IPS DF 4.7 (cell line): ENCODE measurements around the gene C1orf94.
"Not testable (repeated sequence)": the region's sequence is repeated elsewhere in the genome, so short reads cannot be mapped to it uniquely, and the experiment has no call there.

Experiments
- DNase-seq: peaks from one replicate; pipeline ENCODE4 v3.0.0-alpha.2; 2013; ENCODE audit warnings: low spot score; ENCODE audit errors: extremely low read depth

C1orf94 gene

GRCh38 chr1:34163792-34164731 is 12.6 kb upstream of the C1orf94 start:
- DNase-seq = no peak

- no peak for DNase-seq
Observed at GRCh38 chr1:34164771-34165391, 11.8 kb upstream of the C1orf94 start, which contains the start of gene CSMD2. CSMD2 (minus strand) TSS chr1:34165230; CDS start chr1:34165097, 133 bp downstream.

GRCh38 chr1:34165422-34165921 is 11.2 kb upstream of the C1orf94 start:
- no peak for DNase-seq

- no peak for DNase-seq
Observed at GRCh38 chr1:34166191-34166624, 10.5 kb upstream of the C1orf94 start.

GRCh38 chr1:34166625-34167361 is 9.9 kb upstream of the C1orf94 start:
- DNase-seq = no peak

GRCh38 chr1:34167389-34167788 is 9.3 kb upstream of the C1orf94 start:
- no peak for DNase-seq

GRCh38 chr1:34175744-34176143 is 963 bp upstream of the C1orf94 start:
- DNase-seq = no peak

GRCh38 chr1:34178072-34178471 is 1.4 kb downstream of the C1orf94 start:
- DNase-seq = no peak

GRCh38 chr1:34183381-34183780 is 6.7 kb downstream of the C1orf94 start:
- not testable (repeated sequence) for DNase-seq

GRCh38 chr1:34186741-34187494 is 10.2 kb downstream of the C1orf94 start:
- DNase-seq = no peak

GRCh38 chr1:34188418-34188817 is 11.7 kb downstream of the C1orf94 start:
- peak; percentile 72 for DNase-seq

GRCh38 chr1:34188985-34189384 is 12.3 kb downstream of the C1orf94 start:
- no peak for DNase-seq

GRCh38 chr1:34190692-34191091 is 14.0 kb downstream of the C1orf94 start:
- DNase-seq = no peak

GRCh38 chr1:34192621-34193020 is 15.9 kb downstream of the C1orf94 start:
- DNase-seq = no peak

- DNase-seq = no peak
Observed at GRCh38 chr1:34199927-34200326, 23.2 kb downstream of the C1orf94 start.

GRCh38 chr1:34212673-34213072 is 36.0 kb downstream of the C1orf94 start:
- DNase-seq = no peak

GRCh38 chr1:34213956-34214355 is 37.2 kb downstream of the C1orf94 start:
- DNase-seq = no peak

- no peak for DNase-seq
Observed at GRCh38 chr1:34231441-34231840, 54.7 kb downstream of the C1orf94 start.

- DNase-seq = no peak
Observed at GRCh38 chr1:34235594-34235993, 58.9 kb downstream of the C1orf94 start.

- DNase-seq = no peak
Observed at GRCh38 chr1:34236089-34236488, 59.4 kb downstream of the C1orf94 start.
